Hepatocyte (in vitro differentiated cells): ENCODE measurements around the gene VAV1. TPM values are rescaled to one million over a fixed set of nuclear protein-coding genes. Genes with fewer than 3 reads are reported as not detected.

ENCODE experiments used
- DNase-seq: peaks from one replicate; pipeline ENCODE4 v3.0.0-alpha.2; 2016; ENCODE audit warnings: low spot score
- H2AFZ ChIP-seq: fragments of 200-600 bp; sonication (generic); 2 replicates; pipeline ENCODE4 v1.6.0; 2016; ENCODE audit warnings: antibody characterized with exemption, mild to moderate bottlenecking
- H3K27ac ChIP-seq: fragments of 200-600 bp; sonication (generic); 2 replicates; pipeline ENCODE4 v1.5.1; 2016; ENCODE audit warnings: mild to moderate bottlenecking
- H3K27me3 ChIP-seq: fragments of 200-600 bp; sonication (generic); 2 replicates; pipeline ENCODE4 v1.6.1; 2016
- H3K36me3 ChIP-seq: fragments of 200-600 bp; sonication (generic); replicated peaks from 2 replicates; pipeline ENCODE4 v1.5.1; 2016; ENCODE audit warnings: low read depth; ENCODE audit not compliant: insufficient read depth
- H3K4me1 ChIP-seq: fragments of 200-600 bp; sonication (generic); 2 replicates; pipeline ENCODE4 v1.5.1; 2016; ENCODE audit warnings: mild to moderate bottlenecking, moderate library complexity; ENCODE audit not compliant: insufficient read depth
- H3K4me2 ChIP-seq: fragments of 200-600 bp; sonication (generic); 2 replicates; pipeline ENCODE4 v1.6.0; 2016
- H3K4me3 ChIP-seq: fragments of 200-600 bp; sonication (generic); 2 replicates; pipeline ENCODE4 v1.5.1; 2016; ENCODE audit warnings: mild to moderate bottlenecking
- H3K79me2 ChIP-seq: fragments of 200-600 bp; sonication (generic); 2 replicates; pipeline ENCODE4 v1.6.0; 2017; ENCODE audit warnings: mild to moderate bottlenecking
- H3K9me2 ChIP-seq: fragments of 200-600 bp; sonication (generic); replicated peaks from 2 replicates; pipeline ENCODE4 v1.6.0; 2017; ENCODE audit warnings: mild to moderate bottlenecking; ENCODE audit not compliant: insufficient read depth
- H3K9me3 ChIP-seq: fragments of 200-600 bp; sonication (generic); 2 replicates; pipeline ENCODE4 v1.5.1; 2016; ENCODE audit warnings: low read depth, mild to moderate bottlenecking
- H4K20me1 ChIP-seq: fragments of 200-600 bp; sonication (generic); 2 replicates; pipeline ENCODE4 v1.6.0; 2016; ENCODE audit warnings: mild to moderate bottlenecking; ENCODE audit not compliant: insufficient read depth, poor library complexity, severe bottlenecking
- CTCF ChIP-seq: fragments of 200-600 bp; sonication (generic); IDR thresholded peaks from 2 replicates; pipeline ENCODE4 v1.5.1; 2016; ENCODE audit warnings: antibody characterized with exemption, mild to moderate bottlenecking; ENCODE audit not compliant: poor library complexity
- EZH2 ChIP-seq: fragments of 200-600 bp; sonication (generic); IDR thresholded peaks from 2 replicates; pipeline ENCODE4 v1.6.1; 2016; ENCODE audit warnings: antibody characterized with exemption, mild to moderate bottlenecking, borderline replicate concordance
- EZH2phosphoT487 ChIP-seq: fragments of 200-600 bp; sonication (generic); IDR thresholded peaks from one replicate; pipeline ENCODE4 v1.6.1; 2018; ENCODE audit warnings: antibody characterized with exemption, mild to moderate bottlenecking, low read depth, moderate library complexity; ENCODE audit not compliant: unreplicated experiment, severe bottlenecking
- WGBS: methylation state at CpG from one replicate; pipeline ENCODE4 v1.1.6; 2016; ENCODE audit warnings: low lambda C conversion rate; ENCODE audit errors: missing lambda C conversion rate; 5-methylcytosine and 5-hydroxymethylcytosine counted together
- polyA plus RNA-seq: library from polyadenylated mRNA; unstranded; fragments of >200 nt; fragmentation: Nextera tagmentation; extraction: Ambion mirVana; gene quantifications from 2 replicates; pipeline ENCODE4 v1.2.1, GENCODE V29; 2016
- total RNA-seq: library from RNA; depleted of rRNA; stranded (reverse); fragments of >200 nt; gene quantifications from 2 replicates; pipeline ENCODE4 v1.2.3, GENCODE V29; 2014

Gene VAV1
- total RNA-seq: 0.23 and 0.32 TPM in 2 replicates
- not detected in 2 replicates for polyA plus RNA-seq

DNA sequence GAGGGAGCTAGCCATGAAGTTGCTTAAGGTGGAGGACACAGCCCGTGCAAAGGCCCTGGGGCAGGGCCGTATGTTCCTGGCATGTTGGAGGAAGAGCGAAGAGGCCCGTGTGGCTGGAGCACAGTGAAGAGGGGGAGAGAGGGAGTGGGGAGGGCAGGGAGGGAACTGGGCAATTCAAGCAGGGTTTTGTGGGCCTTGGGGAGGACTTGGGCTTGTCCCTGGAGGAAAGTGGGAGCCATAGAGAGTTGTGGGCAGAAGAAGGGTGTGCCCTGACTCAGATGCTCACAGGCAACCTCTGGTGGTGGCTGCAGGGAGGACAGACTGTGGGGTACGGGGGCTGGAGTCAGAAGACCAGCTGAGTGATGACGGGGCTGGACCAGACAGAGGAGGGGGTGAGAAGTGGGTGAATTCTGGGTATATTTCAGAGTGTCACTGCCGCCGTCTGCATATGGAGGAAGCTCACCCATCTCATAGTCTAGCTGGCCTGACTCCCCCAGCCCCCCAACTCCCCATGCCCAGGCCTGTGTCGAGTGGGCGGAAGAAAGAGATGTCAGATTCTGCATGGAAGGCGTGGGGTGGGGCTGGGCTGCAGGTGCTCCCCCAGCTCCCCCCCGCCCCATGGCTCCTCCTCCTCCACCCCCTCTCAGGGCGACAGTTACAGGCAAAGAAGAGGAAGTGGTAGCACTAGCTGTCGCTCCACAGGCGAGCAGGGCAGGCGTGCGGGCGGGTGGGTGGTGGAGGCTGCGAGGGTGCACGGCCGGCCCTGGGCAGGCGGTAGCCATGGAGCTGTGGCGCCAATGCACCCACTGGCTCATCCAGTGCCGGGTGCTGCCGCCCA, at the start of gene VAV1:
VAV1 (plus strand) TSS at position 681 of the 838 bp plus-strand sequence; CDS start at position 781, 100 bp downstream.
- Histone ChIP-seq H4K20me1 (no peaks in the 10 kb centered on the region), H3K27ac (no peak within 1 kb of the TSS), H2AFZ (no peak within 1 kb of the TSS), H3K4me3 (no peak within 1 kb of the TSS), H3K9me2 (no peaks in the 10 kb centered on the region), H3K36me3 (no peaks in the 10 kb centered on the region), H3K9me3 (no peaks in the 10 kb centered on the region), H3K4me2 (no peak within 1 kb of the TSS), H3K4me1 (no peaks in the 10 kb centered on the region), H3K79me2 (no peaks in the 10 kb centered on the region), H3K27me3 (no peaks in the 10 kb centered on the region)
- WGBS: 80% methylated on average over 24 of the region's 25 CpGs
- no peak for DNase-seq
- TF ChIP-seq EZH2 (no peak), EZH2phosphoT487 (no peak), CTCF (no peak)

- Histone ChIP-seq H3K4me1 (peaks cover 25% of the 10 kb centered on the region), H2AFZ (peak overlapping the region; percentile 28), H4K20me1 (no peaks in the 10 kb centered on the region), H3K4me3 (no peak overlapping the region), H3K27ac (peak overlapping the region; percentile 78), H3K9me3 (no peaks in the 10 kb centered on the region), H3K27me3 (no peaks in the 10 kb centered on the region), H3K36me3 (no peaks in the 10 kb centered on the region), H3K4me2 (peak overlapping the region; percentile 68), H3K9me2 (no peaks in the 10 kb centered on the region), H3K79me2 (no peaks in the 10 kb centered on the region)
- DNase-seq: peak; percentile 60
- 21% methylated on average over 13 of the region's 13 CpGs for WGBS
- TF ChIP-seq CTCF (no peak), EZH2 (no peak), EZH2phosphoT487 (no peak)
These were observed 49.3 kb upstream of the VAV1 start for GRCh38 chr19:6723108-6723618.

DNA sequence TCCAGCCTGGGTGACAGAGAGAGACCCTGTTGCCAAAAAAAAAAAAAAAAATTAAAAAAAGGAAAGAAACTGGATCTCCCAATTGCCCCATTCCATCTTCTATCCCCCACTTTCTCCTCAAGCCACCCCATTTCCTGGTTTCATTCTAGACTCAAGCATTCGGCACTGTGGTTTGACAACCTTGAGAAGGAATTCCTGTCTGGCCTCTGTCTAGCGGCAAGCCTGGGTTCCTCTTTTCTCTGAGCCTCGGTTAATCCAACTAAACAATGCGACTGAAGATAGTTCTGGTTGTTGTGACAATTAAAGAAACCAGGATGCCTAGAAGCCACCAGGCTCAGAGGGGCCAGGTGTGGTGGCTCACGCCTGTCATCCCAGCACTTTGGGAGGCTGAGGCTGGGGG, 48.8 kb upstream of the VAV1 start:
- Histone ChIP-seq H2AFZ (no peak overlapping the region), H3K9me3 (no peaks in the 10 kb centered on the region), H3K27me3 (no peaks in the 10 kb centered on the region), H3K9me2 (no peaks in the 10 kb centered on the region), H3K4me3 (no peak overlapping the region), H3K79me2 (no peaks in the 10 kb centered on the region), H3K36me3 (no peaks in the 10 kb centered on the region), H3K27ac (peak overlapping the region; percentile 78), H3K4me2 (peak overlapping the region; percentile 68), H4K20me1 (no peaks in the 10 kb centered on the region), H3K4me1 (peaks cover 25% of the 10 kb centered on the region)
- 61% methylated on average over 5 of the region's 5 CpGs for whole genome bisulfite sequencing
- TF ChIP-seq CTCF: no peak
- TF ChIP-seq EZH2phosphoT487: no peak
- no peak for TF ChIP-seq EZH2
- no peak for DNase-seq
